GM18502 (cell line): ENCODE data around the gene AP4E1.
"Not testable (repeated sequence)": the region's sequence is repeated elsewhere in the genome, so short reads cannot be mapped to it uniquely, and the experiment has no call there.

ENCODE experiments used
- ATAC-seq: cut with Tn5 transposase; IDR thresholded peaks from one replicate; pipeline ENCODE4 v1.9.1; 2021; ENCODE audit warnings: mild to moderate bottlenecking; ENCODE audit not compliant: unreplicated experiment, poor library complexity

Gene AP4E1

DNA sequence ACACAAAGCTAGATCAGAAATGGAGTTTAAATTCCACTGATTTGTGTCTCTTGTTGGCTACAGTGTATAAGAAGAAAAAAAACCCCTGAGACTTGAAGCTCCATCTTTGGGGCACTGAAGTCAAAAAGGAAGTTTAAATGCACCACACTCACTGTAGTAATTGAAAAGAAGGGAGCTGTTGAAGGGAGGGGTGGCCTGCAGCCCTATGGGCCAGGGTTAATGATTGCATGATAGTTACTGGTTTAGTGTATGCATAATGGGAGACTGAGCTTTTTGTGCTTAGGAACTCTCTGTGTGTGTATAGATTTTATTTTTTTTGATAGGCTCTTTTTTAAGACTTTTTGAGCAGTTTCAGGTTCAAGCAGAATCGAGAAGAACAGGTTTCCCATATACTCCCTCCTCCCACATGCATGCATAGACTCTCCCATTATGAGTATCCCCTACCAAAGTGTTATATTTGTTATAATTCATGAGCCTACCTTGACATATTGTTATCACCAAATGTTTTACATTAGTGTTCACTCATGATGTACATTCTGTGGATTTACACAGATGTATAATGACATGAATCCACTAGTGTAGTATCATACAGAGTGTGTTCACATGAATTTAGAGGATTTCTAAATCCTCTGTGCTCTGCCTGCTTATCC lies 98.0 kb downstream of the AP4E1 start:
- no peak for ATAC-seq

DNA sequence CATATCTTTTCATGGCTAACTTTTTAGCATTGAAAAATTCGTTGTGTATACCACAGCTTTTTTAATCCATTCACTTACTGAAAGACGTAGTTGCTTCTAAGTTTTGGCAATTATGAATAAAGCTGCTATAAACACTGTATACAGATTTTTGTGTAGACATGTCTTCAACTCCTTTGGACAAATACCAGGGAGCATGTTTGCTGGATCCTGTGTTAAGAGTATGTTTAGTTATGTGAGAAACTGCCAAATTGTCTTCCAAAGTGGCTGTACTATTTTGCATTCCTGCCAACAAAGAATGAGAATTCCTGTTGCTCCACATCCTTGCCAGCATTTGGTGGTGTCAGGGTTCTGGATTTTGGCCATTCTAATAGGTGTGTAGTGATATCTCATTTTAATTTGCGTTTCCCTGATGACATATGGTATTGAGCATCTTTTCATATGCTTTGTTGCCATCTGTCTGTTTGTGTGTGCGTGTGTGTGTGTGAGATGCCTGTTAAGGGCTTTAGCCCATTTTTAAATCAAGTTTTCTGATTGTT lies 98.7 kb downstream of the AP4E1 start:
- ATAC-seq: no peak

DNA sequence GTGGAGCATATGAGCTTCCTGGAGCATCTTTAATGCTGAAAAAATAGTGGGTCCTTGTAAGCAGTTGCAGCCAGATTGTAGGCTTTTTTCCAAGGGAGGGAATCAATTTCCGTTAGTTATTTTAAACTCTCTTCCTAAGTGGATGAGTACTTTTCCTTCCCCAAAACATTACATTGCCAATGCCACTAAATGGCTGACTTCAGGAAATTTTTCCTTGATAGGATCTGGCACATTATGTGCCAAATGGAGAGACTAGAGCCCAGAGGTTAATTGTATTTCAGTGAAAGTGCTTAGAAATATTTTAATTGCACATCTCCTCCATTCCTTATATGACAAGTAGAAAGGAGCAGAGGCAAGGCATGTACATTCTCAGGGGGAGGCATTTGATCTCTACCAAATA lies 102.7 kb downstream of the AP4E1 start:
- no peak for ATAC-seq

DNA sequence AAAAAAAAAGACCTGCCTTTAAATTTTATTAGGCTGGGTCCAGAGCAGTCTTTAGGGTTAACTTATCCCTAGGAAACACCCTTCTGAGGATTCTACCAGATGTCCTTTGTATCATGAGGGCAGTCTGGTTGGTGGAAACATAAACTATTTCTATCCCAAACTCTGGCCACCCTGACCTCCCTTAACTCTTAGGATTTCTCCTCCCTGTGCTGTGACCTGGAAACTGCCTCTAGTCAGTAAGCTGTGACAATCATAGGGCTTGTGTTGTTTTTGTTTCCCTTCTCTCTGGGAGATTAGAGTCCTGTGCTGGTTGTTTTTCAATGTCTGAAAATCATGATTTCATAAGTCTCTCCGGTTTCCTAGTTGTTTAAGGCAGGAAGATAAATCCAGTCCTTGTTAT lies 108.1 kb downstream of the AP4E1 start:
- no peak for ATAC-seq

DNA sequence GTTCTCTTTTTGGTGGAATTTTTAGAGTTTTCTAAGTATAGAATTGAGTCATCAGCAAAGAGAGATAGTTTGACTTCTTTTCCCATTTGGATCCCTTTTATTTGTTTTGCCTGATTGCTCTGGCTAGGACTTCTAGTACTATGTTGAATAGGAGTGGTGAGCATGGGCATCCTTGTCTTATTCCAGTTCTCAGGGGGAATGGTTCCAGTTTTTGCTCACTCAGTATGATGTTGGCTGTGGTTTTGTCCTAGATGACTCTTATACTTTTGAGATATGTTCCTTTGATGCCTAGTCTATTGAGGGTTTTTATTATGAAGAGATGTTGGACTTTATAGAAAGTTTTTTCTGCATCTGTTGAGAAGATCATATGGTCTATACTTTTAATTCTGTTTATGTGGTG lies 113.7 kb downstream of the AP4E1 start:
- ATAC-seq: no peak

DNA sequence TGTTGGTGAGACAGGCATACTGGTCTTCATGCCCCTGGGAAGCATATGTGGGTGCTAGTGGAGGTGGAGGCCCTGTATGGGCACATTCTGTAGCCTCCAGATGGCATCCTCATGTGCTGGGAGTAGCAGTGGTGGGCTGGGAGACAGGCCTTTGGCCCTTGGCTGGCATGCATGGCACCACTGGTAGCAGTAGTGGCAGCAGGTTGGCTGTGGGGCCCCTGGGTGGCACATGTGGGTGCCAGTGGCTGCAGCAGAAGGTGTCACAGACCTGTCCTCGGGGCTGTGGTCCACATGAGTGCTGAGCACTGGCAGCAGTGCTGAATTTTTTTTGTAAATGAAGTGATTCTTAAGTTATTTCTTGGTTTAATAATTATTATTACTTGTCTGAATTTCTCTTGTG lies 115.0 kb downstream of the AP4E1 start:
- ATAC-seq: no peak

DNA sequence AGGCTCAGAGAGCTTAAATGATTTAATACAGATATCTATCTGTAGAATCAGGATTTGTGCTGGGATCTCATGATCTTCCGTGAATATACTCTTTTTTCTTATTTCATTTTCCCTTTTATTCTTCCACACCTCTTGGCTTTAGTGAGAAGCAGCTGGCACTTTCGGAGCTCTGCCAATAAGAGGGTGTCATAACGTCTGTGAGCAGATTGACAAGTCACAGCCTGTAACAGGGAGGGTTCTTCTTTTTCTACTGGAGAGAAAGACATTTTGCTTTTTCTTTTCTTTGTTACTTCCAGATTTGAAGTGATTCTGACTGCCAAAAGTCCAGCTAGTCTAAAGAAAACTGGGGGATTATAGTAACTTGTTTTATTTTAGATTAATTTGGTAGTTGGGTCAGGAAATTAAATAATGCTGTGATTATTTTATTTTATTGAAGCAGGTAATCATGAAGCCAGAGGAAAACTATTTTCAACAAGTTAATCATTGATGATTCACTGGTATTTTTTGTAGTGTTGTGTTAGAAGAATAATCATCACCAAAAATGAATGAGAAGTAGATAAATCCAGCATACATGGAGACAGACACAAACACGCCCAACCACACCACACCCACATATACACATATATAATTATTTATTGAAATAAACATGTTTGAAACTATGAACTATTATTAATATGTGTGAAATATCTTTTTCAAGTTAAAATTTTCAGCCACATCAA lies 116.4 kb downstream of the AP4E1 start:
- ATAC-seq: no peak

DNA sequence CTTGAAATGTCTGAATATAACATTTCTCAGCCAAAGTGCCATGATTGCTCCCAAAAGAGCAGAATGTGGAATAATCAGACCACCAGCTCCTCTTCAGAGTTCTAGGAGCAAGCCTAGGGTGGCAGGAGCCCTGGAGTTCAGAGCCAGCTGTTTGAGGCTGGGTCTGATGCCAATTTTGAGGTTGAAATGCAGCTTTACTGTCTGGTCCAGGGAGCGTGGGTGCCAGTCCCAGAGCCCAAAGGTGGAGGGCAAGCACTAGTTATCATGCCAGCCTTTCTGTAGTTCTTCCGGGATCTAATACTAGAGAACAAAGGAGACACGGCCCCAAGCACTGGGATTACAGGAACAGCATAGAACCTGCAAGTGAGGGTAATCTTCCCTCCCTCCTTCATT lies 117.0 kb downstream of the AP4E1 start:
- no peak for ATAC-seq

DNA sequence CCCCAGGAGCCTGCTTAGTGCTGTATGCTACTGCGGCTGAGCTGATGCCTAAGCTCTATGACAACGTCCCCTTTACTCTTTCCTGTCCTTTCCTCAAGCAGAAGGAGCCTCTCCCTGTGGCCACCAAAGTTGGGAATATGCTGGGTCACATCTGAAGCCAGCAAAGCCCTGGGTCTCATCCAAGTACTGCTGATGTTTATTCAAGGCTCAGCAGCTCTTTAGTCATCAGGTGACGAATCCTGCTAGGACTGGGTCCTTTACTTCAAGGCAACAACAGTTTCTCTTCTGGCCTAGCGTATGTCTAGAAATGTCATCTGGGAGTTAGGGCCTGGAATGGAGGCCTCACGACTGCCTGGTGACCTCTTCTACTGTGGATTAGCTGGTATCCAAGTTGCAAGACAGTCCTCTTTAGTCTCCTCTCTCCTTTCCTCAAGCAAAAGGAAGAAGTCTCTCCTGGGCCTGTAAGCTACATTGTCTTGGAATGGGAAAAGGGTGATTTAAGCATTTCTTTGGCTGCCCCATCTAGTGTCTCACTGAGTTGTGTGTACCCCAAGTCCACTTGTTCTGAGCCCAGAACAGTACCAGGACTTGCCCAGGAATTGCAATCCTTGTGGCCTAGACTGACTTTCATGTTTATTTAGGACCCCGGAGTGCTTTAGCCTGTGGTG lies 122.3 kb downstream of the AP4E1 start:
- no peak for ATAC-seq

DNA sequence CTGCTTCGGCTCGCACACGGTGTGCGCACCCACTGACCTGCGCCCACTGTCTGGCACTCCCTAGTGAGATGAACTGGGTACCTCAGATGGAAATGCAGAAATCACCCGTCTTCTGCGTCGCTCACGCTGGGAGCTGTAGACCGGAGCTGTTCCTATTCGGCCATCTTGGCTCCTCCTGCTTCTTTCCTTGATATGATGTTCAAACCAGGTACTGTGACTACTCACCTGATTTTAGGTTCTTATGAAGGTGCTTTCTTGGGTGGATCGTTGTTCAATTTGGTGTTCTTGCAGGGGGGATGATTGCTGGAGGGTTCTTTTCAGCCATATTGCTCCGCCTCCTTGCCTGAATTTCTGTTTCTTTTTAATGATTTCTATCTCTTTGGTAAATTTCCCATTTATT lies 129.0 kb downstream of the AP4E1 start:
- ATAC-seq: not testable (repeated sequence)

DNA sequence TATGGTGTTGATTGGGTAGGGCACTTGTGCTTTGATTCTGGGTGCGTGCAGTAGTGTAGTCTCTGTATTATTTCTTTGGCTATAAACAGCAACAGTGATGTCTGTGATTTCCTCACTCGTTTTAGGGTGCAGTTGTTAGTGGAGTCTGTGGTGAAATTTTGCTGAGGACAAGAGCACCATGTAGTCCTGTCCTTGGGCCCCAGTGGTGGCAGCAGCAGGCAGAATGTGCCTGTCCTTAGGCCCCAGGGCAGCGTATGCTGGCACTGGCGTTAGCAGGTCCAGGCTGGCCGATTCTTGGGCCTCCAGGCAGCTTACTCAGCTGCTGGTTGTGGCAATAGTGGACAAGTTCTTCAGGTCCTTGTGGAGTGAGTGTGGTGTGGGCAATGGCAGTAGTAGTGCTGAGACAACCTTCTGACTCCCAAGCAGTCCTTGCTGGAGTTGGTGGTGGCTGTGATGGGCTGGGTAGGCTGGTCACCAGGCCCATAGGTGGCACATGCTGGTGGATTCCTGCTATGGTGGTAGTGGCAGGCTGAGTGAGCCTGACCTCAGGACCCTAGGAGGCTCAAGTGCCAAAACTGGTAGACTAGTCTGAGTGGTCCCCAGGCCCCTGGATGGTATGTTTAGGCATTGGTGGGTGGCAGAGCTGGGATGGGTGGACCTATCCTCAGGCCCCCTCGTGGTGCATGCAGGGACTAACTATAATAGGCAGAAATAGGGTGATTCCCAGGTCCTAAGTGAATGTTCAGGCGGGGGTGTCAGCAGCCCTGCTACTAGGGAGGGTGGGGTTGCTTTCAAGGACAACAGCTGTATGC lies 129.9 kb downstream of the AP4E1 start:
- no peak for ATAC-seq

DNA sequence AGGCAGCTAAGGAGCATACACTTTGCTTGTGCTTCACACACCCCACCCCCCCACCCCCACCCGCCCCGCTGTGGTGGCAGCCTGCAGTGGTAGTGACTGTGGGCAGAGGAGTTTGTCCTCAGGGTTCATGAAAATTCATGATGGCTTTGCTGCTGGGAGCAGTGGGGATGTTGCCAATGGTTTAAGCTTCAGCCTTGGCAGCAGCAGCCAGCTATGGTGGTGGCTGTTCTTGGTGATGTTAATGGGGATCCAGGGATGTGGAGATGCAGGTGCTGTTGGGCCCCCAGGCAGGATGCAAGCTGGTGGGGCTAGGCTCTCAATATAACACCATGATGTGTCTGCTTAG lies 130.5 kb downstream of the AP4E1 start:
- ATAC-seq: no peak

DNA sequence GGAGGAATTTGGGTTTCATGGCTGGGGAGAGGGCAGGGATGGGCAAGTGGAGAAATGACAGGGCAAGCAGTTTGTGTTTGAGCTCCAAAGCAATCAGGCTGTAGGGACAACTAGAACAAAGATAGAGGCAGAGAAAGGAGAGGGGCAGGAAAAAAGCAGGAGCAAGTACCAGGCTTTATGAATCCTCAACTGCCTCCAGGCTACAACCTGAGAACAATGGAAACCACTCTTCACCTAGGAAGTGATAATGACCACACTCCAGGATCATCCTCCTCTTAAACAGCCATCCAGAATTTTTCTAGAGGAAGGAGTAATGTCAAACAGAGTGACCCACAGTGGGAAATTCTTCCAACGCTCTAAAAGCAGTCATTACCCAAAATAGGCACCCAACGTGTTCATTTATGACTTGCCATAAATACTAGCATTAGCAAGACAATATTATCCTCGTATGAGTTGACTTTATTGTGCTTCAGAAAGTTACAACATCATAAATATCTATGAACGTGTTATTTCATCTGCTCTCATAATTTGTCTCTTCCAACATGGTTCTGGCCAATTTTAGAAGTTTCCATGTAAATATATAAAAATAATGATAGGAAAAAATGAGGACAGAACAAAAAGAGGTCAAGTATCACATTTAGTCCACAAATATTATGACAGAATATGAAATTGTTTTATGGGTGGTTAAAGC lies 135.7 kb downstream of the AP4E1 start:
- no peak for ATAC-seq

DNA sequence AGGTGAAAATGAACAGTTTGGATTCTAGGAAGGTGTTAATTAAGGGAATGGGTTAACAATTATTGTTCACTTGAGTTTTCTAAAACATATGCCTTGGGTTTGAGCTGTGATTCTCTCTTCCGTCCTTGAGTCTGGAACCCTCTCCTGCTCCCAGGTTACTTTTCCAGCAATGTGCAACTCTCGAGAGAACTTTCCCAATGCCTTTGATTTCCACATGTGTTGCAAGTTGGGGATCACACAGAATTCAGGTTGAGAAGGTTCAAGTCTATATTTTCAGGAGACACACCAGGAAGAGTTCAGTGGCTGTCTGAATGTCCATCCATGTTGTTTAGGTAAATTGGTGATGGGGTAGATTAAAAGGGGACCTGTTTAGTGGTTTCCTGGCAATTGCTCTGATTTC lies 137.5 kb downstream of the AP4E1 start:
- ATAC-seq: no peak

DNA sequence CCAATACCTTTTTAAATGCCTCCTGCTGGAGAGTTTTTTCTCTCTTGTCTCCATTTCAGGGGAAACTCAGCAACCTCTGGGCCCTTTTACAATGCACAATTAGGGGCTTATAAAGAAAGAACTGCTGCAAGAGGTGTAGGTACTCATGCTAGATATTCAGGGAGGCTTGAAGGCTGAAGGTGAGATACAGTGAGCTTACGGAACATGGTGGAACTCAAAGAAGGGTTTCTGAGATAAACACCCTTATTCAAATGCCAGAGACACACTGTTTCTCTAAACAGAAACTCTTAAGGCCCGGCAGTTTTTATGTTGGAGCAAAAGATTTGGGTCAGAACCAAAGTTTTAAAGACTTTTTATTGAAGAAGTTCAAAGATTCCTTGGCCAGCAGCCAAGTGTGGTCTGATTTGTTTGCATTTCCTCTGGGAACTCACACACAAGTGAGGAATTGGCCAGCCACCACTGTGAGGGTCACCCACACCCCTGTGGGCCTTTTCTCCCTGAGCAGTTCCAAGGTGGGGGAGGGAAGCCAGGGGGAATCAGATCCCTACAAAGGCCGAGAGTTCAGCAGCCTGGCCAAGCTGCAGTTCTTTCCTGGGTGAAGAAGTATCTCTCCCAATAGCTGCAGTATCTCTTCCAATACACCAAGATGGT lies 138.4 kb downstream of the AP4E1 start:
- ATAC-seq: no peak

DNA sequence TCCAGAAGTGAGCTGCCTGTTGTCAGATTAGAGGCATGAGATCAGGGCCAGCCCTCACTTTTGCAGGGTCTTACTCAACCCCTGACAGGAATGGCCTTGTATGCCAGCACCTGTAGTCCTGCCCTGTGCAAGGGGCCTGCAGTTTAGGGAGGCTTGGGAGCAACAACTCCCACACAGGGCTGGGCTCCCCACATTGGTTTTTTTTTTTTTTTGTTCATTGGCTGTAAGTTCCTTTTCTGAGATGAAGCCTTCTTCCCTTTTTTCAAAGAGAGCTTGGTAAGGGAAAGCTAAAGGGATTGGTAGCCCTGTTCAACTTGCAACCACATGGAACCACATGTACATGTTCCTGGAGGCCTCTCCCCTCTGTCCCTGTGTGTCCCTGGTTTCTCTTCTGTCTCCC lies 139.8 kb downstream of the AP4E1 start:
- no peak for ATAC-seq

DNA sequence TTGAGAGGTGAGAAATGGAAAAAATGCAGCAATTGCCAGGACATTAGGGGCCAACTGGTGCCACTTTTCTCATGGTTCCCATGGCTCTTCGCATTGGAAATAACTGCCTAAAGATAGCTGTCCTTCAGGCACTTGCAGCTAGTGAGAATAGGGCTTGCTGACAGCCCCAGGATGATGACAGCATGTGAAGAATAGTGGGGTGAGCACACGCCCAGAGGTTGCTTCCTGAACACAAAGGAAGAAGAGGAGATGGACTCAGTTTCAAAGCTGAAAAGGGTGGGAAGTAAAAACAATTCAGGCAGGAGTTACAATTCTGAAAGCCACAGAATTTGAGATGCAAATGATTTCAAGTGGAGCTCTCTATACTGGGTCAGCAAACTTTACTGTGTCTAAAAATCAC lies 140.6 kb downstream of the AP4E1 start:
- ATAC-seq: no peak

DNA sequence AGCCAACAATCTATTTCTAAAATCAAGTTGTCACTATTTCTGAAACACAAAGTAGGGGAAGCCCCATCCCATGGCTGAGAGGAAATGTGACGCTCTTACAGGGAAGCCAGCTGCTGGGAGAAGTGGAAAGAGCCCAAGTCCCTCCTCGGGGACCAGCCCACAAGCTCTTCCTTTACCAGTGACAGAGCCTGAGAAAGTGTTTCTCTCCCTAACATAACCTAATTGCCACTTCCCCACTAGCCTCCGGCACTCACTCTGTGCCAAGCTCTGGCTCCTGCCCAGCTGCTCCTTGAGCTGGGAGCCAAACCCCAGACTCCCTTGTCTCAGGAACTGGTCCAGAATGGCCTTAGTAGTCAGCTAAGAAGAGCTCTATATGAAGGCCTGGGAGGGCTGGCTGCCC lies 143.3 kb downstream of the AP4E1 start:
- ATAC-seq: no peak

DNA sequence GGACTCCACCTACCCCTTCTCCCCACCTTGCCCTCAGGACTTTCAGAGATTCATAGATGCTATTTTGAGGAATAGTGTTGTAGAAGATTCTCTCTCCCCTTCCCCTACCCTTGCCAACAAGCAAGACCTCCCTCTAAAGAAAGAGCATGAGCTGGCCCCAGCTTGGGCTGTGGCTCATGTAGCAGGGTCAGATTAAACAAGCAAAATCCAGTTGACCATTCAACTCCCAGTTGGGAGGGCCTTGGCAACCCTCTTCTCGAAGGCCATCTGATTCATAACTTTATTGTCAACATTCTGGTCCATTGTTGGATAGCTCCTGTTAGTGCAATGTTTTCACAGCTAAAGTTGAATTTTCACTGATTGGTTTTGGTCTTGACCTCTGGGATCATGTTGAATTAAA lies 145.1 kb downstream of the AP4E1 start:
- ATAC-seq: no peak

DNA sequence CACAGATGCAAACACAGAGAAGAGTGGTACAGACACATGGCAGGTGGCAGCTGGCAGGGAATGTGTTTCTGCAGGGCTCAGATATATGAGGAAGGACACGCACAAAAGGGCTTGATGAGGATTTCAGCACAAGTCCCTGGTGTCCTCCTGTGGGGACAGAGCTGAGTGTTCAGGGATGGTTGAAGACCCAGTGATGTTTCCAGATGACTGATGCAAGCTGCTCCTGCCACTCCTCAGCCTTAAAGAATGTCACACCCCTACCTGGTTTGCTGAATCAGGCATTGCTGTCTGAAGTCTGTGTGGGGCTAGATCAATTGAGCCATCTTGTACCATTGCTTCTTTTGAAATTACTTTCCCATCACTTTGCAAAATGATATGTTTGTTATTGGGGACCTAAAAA lies 146.1 kb downstream of the AP4E1 start:
- no peak for ATAC-seq
